ENCODE data around the gene TOLLIP.

DNA sequence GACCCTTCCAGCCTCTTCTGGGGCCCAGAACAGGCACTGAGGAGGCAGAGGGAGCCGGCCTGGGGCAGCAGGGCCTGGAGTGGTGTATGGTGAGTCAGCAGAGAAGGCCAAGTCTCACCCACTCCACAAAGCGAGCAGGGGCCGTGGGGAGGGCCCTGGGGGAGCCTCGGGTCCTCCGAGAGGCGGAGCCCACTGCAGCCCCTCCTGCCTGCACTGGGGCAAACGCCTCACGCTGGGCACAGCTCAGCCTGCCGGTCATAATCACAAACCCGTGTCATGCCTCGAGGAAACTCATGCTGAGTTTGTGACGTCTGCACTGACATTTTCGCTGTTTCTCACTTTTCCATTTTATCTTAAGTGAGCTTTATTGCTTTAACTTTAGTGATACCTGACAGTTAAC lies 38.4 kb downstream of the TOLLIP start:
- TF ChIP-seq, protein P1, sequence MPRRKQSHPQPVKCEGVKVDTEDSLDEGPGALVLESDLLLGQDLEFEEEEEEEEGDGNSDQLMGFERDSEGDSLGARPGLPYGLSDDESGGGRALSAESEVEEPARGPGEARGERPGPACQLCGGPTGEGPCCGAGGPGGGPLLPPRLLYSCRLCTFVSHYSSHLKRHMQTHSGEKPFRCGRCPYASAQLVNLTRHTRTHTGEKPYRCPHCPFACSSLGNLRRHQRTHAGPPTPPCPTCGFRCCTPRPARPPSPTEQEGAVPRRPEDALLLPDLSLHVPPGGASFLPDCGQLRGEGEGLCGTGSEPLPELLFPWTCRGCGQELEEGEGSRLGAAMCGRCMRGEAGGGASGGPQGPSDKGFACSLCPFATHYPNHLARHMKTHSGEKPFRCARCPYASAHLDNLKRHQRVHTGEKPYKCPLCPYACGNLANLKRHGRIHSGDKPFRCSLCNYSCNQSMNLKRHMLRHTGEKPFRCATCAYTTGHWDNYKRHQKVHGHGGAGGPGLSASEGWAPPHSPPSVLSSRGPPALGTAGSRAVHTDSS (tag by site-specific recombination; IDR thresholded peaks at IDR 0.05): no peak
- TF ChIP-seq YY1 (tag by site-specific recombination; IDR thresholded peaks at IDR 0.05) (no peak), ZNF701 (tag by site-specific recombination; IDR thresholded peaks at IDR 0.05) (no peak), ZFP3 (tag by site-specific recombination; IDR thresholded peaks at IDR 0.05; ENCODE audit: low read depth) (no peak), ZNF837 (tag by site-specific recombination; IDR thresholded peaks at IDR 0.05) (no peak), ZFP37 (tag by site-specific recombination; IDR thresholded peaks at IDR 0.05) (no peak)

Measured in HEK293 (cell line).